ENCODE measurements around the gene TSPYL1. TPM values are rescaled to one million over a fixed set of nuclear protein-coding genes. Genes with fewer than 3 reads are reported as not detected.

The TSPYL1 gene
- total and polyA plus RNA-seq, 10 of the 15 experiments (the other 5 are each of a cell fraction or from before 2014, with no cell fraction given): 22.9 to 44.1 (median 27.0) TPM

- WGBS (ENCODE audit: insufficient coverage, insufficient replicate concordance, low lambda C conversion rate, missing lambda C conversion rate): 96% methylated on average over 1 of the region's 1 CpG
- no peak overlapping the region for H2AFZ ChIP-seq (ENCODE audit: control insufficient read depth, low read depth, low read length)
- DNase-seq (ENCODE audit: low read depth, low spot score): no peak
- ChIA-PET SMC1A (ENCODE audit: uncharacterized antibody, unreplicated experiment) (interaction anchor here (1.4 to 1.6 kb wide), 2 partner anchors 9 to 19 kb away, joined by 3 to 4 read pairs; no protein-coding TSS in a partner anchor), POLR2A (no interaction called here), CTCF (interaction anchor here (1.7 to 1.8 kb wide), 2 partner anchors 14 to 19 kb away, joined by 7 to 10 read pairs; no protein-coding TSS in a partner anchor), RAD21 (ENCODE audit: unreplicated experiment) (interaction anchor here (1.0 kb wide), 1 partner anchor 10 kb away, joined by 4 read pairs; no protein-coding TSS in a partner anchor)
- H3K9ac ChIP-seq (ENCODE audit: control insufficient read depth, insufficient read depth, low read length): no peak overlapping the region
- no peaks in the 10 kb centered on the region for H4K20me1 ChIP-seq (ENCODE audit: control insufficient read depth, insufficient read depth)
- no TSS peak for BruUV-seq (replicated peaks)
- intact Hi-C loops (cut with micrococcal nuclease; ENCODE audit: unreplicated experiment): no loop called here
- no peak overlapping the region for H3K4me3 ChIP-seq
- no peak for ATAC-seq
- in situ Hi-C loops (cut with MboI): no loop called here
- no peak overlapping the region for H3K4me2 ChIP-seq (ENCODE audit: control insufficient read depth, insufficient read depth)
- TF ChIP-seq SRF (IDR thresholded peaks at IDR 0.05; ENCODE audit: low read depth in 2 of 2, low read length in 2 of 2): no peak
- TF ChIP-seq RAD21 (IDR thresholded peaks at IDR 0.05; ENCODE audit: insufficient read depth, low read depth, low read length): no peak
- TF ChIP-seq BCL11A (IDR thresholded peaks at IDR 0.05; ENCODE audit: low read depth, low read length): no peak
- TF ChIP-seq SUZ12 (IDR thresholded peaks at IDR 0.05; ENCODE audit: unreplicated experiment): no peak
- no peak for TF ChIP-seq NRF1 (conservative IDR thresholded peaks at IDR 0.05; ENCODE audit: low read depth, low read length)
- no peak for TF ChIP-seq ZNF24 (IDR thresholded peaks at IDR 0.05)
- TF ChIP-seq NFIC (IDR thresholded peaks at IDR 0.05; ENCODE audit: low read depth, low read length): no peak
- TF ChIP-seq EP300 (IDR thresholded peaks at IDR 0.05; ENCODE audit: borderline replicate concordance in 1 of 2, control insufficient read depth in 1 of 2, low read depth in 2 of 2, low read length in 2 of 2): no peak
- TF ChIP-seq RCOR1 (conservative IDR thresholded peaks at IDR 0.05; ENCODE audit: low read depth, low read length): no peak
- TF ChIP-seq STAT1 (conservative IDR thresholded peaks at IDR 0.05): no peak
- no peak for TF ChIP-seq ATF7 (IDR thresholded peaks at IDR 0.05; ENCODE audit: low read depth)
- no peak for TF ChIP-seq CTCF (IDR thresholded peaks at IDR 0.05 in 2 of 3, conservative IDR thresholded peaks at IDR 0.05 in 1 of 3; ENCODE audit: control insufficient read depth in 2 of 3, extremely low read depth in 1 of 3, insufficient read depth in 1 of 3, low read depth in 3 of 3, low read length in 3 of 3)
- no peak for TF ChIP-seq ZBTB40 (IDR thresholded peaks at IDR 0.05; ENCODE audit: borderline replicate concordance)
- TF ChIP-seq CBX3 (IDR thresholded peaks at IDR 0.05; ENCODE audit: borderline replicate concordance, low read depth): no peak
- TF ChIP-seq MYC (IDR thresholded peaks at IDR 0.05; ENCODE audit: insufficient read depth, insufficient read length, insufficient replicate concordance, low read length, severe bottlenecking): no peak
- no peak for TF ChIP-seq IRF3 (IDR thresholded peaks at IDR 0.05)
- no peaks in the 10 kb centered on the region for H3K9me3 ChIP-seq (replicated peaks; ENCODE audit: control insufficient read depth, insufficient read depth, low read length)
- no peaks in the 10 kb centered on the region for H3K27me3 ChIP-seq (replicated peaks in 1 of 2; ENCODE audit: control insufficient read depth in 2 of 2, insufficient read depth in 2 of 2, low read length in 1 of 2)
- no peaks in the 10 kb centered on the region for H3K4me1 ChIP-seq (ENCODE audit: control insufficient read depth, insufficient read depth, low read length)
- no peak overlapping the region for H3K27ac ChIP-seq (ENCODE audit: control insufficient read depth, insufficient read depth)
- FAIRE-seq: no peak
- H3K79me2 ChIP-seq (ENCODE audit: control insufficient read depth, insufficient read depth, low read length): no peaks in the 10 kb centered on the region
- no peaks in the 10 kb centered on the region; a peak in 1 of 4 replicates for H3K36me3 ChIP-seq (ENCODE audit: control insufficient read depth in 2 of 2, insufficient read depth in 2 of 2, low read length in 1 of 2)
Observed at GRCh38 chr6:116307001-116307400, 27.3 kb upstream of the TSPYL1 start.
